ENCODE data around the gene DMXL1. TPM values are rescaled to one million over a fixed set of nuclear protein-coding genes. Genes with fewer than 3 reads are reported as not detected.

DMXL1 gene
- polyA plus RNA-seq, 1 experiment: 8.5 TPM

GRCh38 chr5:119171686-119172085, 100.8 kb downstream of the DMXL1 start:
- no peak overlapping the region for H3K4me3 ChIP-seq (ENCODE audit: low read depth, low read length)
- ChIA-PET CTCF (interaction anchor here (0.7 kb wide), 1 partner anchor 21 kb away, joined by 3 read pairs; no protein-coding TSS in a partner anchor), POLR2A (no interaction called here)
- TF ChIP-seq CTCF (IDR thresholded peaks at IDR 0.05; ENCODE audit: insufficient read depth, low read depth, low read length): no peak
- H3K27me3 ChIP-seq (ENCODE audit: control insufficient read depth, insufficient read depth, low read length): no peaks in the 10 kb centered on the region
- no peaks in the 10 kb centered on the region for H3K36me3 ChIP-seq (ENCODE audit: control insufficient read depth, insufficient read depth, low read length)
- DNase-seq (ENCODE audit: low read depth): no peak

- ChIA-PET CTCF (interaction anchor here (1.5 kb wide), 1 partner anchor 237 kb away, joined by 4 read pairs; no protein-coding TSS in a partner anchor), POLR2A (no interaction called here)
- DNase-seq (ENCODE audit: low read depth): no peak
- no peak for TF ChIP-seq CTCF (IDR thresholded peaks at IDR 0.05; ENCODE audit: insufficient read depth, low read depth, low read length)
- Histone ChIP-seq H3K27me3 (ENCODE audit: control insufficient read depth, insufficient read depth, low read length) (no peaks in the 10 kb centered on the region), H3K4me3 (ENCODE audit: low read depth, low read length) (no peak overlapping the region), H3K36me3 (ENCODE audit: control insufficient read depth, insufficient read depth, low read length) (no peaks in the 10 kb centered on the region)
Measured at GRCh38 chr5:119174578-119175163, 103.8 kb downstream of the DMXL1 start.

- Histone ChIP-seq H3K4me3 (ENCODE audit: low read depth, low read length) (no peak overlapping the region), H3K36me3 (ENCODE audit: control insufficient read depth, insufficient read depth, low read length) (no peaks in the 10 kb centered on the region), H3K27me3 (ENCODE audit: control insufficient read depth, insufficient read depth, low read length) (no peaks in the 10 kb centered on the region)
- no peak for TF ChIP-seq CTCF (IDR thresholded peaks at IDR 0.05; ENCODE audit: insufficient read depth, low read depth, low read length)
- CTCF ChIA-PET: no interaction called here
- POLR2A ChIA-PET: no interaction called here
- DNase-seq (ENCODE audit: low read depth): no peak
Measured at GRCh38 chr5:119176785-119177184, 105.9 kb downstream of the DMXL1 start.

- DNase-seq (ENCODE audit: low read depth): no peak
- Histone ChIP-seq H3K4me3 (ENCODE audit: low read depth, low read length) (no peak overlapping the region), H3K27me3 (ENCODE audit: control insufficient read depth, insufficient read depth, low read length) (no peaks in the 10 kb centered on the region), H3K36me3 (ENCODE audit: control insufficient read depth, insufficient read depth, low read length) (no peaks in the 10 kb centered on the region)
- POLR2A ChIA-PET: no interaction called here
- CTCF ChIA-PET: no interaction called here
- no peak for TF ChIP-seq CTCF (IDR thresholded peaks at IDR 0.05; ENCODE audit: insufficient read depth, low read depth, low read length)
Measured at GRCh38 chr5:119177226-119177625, 106.3 kb downstream of the DMXL1 start.

GRCh38 chr5:119178435-119178834, 107.5 kb downstream of the DMXL1 start:
- H3K27me3 ChIP-seq (ENCODE audit: control insufficient read depth, insufficient read depth, low read length): no peaks in the 10 kb centered on the region
- no peak overlapping the region for H3K4me3 ChIP-seq (ENCODE audit: low read depth, low read length)
- H3K36me3 ChIP-seq (ENCODE audit: control insufficient read depth, insufficient read depth, low read length): no peaks in the 10 kb centered on the region
- DNase-seq (ENCODE audit: low read depth): no peak
- no peak for TF ChIP-seq CTCF (IDR thresholded peaks at IDR 0.05; ENCODE audit: insufficient read depth, low read depth, low read length)
- POLR2A ChIA-PET: no interaction called here
- CTCF ChIA-PET: interaction anchor here (1.3 kb wide), 1 partner anchor 234 kb away, joined by 3 read pairs; no protein-coding TSS in a partner anchor

All from BJ (cell line).